ENCODE results near the gene DNHD1. TPM values are rescaled to one million over a fixed set of nuclear protein-coding genes. Genes with fewer than 3 reads are reported as not detected.

The DNHD1 gene
- total RNA-seq, 1 donor from 2014 or later, result 26.1 TPM

DNA sequence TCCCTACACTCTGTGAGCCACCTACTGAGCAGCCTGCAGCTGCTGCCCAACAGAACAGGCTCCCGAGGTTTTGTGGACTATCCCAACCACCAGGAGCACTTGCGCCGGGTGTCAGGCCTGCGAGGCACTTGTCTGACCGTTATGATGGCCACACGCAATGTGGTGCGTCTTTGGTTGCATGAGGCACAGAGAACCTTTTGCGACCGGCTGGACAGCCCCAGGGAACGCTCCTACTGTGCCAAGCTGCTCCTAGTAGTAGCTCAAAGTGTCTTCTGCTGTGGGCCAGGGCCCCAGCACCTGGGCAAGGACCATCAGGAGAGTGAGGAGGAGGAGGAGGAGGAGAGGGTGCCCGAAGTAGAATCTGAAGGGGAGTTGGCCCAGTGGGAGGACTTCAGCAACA lies 60.0 kb downstream of the DNHD1 start:
- intact Hi-C loops (cut with micrococcal nuclease), result no loop called here

- intact Hi-C loops (cut with micrococcal nuclease), result no loop called here
These were observed 60.9 kb downstream of the DNHD1 start for GRCh38 chr11:6557761-6558674.

- intact Hi-C loops (cut with micrococcal nuclease), result no loop called here
These were observed 62.3 kb downstream of the DNHD1 start for GRCh38 chr11:6559369-6559768.

GRCh38 chr11:6561288-6561687 lies 64.2 kb downstream of the DNHD1 start:
- intact Hi-C loops (cut with micrococcal nuclease), result no loop called here

DNA sequence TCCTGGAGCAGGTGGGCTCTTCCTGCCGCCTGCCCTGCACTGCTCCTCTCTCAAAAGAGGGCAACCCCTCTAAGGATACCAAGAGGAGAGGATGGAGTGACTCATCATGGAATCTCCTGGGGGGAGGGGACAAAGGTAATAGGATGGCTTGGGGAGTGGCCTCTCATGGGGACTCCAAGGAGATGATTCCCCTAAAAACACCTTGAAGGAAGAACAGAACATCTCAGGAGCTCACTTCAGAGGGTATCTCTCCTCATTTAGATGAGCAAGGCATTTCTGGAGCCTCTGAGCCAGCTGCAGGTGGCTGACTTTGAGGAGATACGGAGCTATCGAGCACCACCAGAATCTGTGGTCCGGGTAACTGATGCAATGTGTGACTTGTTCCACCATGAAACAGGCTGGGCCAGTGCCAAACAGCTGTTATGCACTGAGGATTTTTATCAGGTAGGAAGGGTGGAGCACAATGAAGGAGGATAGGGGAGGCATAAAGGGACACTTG lies 66.1 kb downstream of the DNHD1 start:
- intact Hi-C loops (cut with micrococcal nuclease), result no loop called here

DNA sequence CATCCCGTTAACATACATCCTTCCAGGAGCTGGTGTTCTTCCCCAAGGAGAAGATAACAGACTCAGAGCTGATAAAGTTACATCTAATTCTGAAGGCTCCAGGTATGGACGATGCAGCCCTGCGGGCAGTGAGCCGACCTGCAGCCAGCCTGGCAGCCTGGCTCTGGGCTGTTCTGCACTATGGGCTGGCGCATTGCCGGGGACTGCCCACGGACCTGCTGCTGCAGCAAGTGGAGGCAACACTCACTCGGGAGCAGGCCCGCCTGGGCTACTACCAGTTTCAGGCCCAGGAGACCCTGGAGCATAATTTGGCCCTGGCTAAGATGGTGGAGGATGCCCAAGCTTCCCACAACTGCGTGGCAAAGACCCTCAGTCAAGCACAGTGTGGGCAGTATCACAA lies 66.6 kb downstream of the DNHD1 start:
- intact Hi-C loops (cut with micrococcal nuclease), result no loop called here

- intact Hi-C loops (cut with micrococcal nuclease), result no loop called here
These were observed 68.2 kb downstream of the DNHD1 start for GRCh38 chr11:6565325-6565724.

DNA sequence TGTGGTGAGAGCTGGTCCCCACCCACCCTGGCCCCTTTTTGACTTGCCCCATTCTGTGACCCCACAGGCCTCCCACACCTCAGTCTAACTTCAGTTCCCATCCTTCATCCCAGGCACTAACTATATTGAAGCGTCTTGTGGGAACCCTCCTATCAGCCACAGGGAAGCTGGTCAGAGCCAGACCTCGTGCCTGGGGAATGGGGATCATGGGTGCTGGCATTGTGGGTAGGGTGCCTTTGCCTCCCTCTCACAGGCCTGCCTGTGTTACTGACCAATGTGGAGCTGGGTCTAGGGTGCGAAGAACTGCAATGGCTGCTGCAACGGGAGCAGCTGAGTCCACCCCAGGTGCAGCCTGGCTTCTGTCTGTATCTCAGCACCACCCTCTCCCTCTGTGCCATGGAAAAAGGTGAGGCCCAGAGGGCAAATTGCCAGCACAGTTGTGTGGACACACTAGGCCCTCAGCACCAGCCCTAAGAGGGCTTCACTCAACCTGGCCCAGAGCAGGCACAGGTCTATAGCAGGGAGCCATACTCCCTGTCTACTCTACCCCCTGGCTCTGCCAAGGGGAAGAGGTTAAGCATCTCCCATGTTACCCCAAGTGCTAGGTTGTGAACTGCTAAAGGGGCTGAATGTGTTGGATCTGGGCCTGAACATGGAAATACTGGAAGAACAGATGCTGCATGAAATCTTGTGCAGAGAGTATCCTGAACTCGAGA lies 69.1 kb downstream of the DNHD1 start:
- intact Hi-C loops (cut with micrococcal nuclease), result no loop called here

DNA sequence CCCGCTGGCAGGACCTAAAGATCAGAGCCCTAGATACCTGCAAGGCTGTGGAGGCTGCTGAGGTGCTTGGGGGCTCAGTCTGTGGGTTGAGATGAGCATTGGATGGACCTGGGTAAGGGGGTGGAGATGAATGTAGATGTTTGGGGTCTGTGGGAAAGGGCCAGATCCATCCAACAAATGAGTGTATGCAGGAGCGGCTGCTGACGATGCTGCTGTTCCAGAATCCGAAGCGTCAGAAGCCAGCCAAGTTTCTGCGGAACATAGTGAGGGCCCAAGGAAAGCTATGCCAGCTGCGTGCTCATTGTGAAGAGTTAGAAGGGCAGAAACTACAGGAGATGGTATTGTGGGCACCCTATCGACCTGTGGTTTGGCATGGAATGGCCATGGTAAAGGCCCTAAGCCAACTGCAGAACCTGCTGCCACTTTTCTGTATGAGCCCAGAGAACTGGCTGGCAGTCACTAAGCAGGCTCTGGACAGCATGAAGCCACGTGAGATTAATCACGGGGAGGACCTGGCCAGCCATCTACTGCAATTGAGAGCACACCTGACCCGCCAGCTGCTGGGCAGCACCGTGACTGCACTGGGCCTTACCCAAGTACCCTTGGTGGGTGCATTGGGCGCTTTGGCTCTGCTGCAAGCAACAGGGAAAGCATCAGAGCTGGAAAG lies 69.8 kb downstream of the DNHD1 start:
- intact Hi-C loops (cut with micrococcal nuclease), result no loop called here

- intact Hi-C loops (cut with micrococcal nuclease), result no loop called here
These were observed 70.3 kb downstream of the DNHD1 start for GRCh38 chr11:6567371-6567745.

DNA sequence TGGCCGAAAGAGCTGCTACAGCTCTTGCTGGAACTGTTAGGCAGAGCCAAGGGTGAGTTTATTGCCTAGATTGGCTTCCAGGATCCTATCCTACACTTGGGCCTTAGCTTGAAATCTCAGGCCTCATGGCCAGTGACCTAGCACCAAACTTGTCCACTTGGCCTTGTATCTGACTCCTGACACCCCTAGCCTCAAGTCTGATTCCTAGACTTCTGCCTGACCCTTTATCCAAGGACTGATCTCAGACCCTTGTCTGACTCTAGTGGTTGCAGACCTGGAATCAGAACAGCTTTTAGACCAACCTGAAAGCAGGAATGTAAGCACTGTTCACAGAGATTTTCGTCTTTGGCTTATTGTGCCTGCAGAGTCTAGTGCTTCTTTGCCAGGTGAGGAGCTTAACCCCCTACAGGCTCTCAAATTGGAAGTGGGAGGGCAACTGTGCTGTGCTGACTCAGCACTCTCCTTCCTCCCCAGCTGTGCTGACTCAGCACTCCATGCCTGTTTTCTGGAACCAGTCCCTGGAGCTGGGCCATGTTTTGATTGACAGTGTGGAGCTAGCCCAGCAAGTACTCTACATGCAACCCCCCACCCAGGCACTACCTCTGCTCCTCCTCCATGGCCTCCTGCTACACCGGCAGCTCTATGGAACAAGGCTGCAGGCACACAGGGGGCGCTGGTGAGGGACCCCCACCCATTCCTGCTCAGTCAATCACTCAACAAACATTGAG lies 71.3 kb downstream of the DNHD1 start:
- intact Hi-C loops (cut with micrococcal nuclease), result no loop called here

DNA sequence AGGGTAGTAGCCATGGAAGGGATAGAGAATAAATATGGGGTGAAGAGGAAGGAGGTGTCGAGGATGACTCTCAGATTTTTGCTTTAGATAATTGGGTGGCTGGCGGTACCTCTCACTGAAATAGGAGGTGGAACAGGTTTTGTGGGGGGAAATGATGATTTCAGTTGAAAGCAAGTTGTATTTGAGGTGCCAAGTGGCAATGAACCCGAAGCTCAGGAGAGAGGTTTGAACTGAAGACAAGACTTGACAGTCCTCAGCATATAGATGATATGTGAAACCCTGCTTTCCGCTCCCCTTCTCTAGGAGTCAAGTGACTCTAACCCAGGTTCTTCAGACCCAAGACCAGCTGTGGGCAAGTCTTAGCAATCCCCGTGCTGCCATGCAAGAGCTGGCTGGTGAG lies 72.6 kb downstream of the DNHD1 start:
- intact Hi-C loops (cut with micrococcal nuclease), result no loop called here

- intact Hi-C loops (cut with micrococcal nuclease), result no loop called here
These were observed 73.8 kb downstream of the DNHD1 start for GRCh38 chr11:6570691-6571427.

- intact Hi-C loops (cut with micrococcal nuclease), result no loop called here
These were observed 74.4 kb downstream of the DNHD1 start for GRCh38 chr11:6571434-6572008.

GRCh38 chr11:6572215-6572614 lies 75.1 kb downstream of the DNHD1 start:
- intact Hi-C loops (cut with micrococcal nuclease), result no loop called here

DNA sequence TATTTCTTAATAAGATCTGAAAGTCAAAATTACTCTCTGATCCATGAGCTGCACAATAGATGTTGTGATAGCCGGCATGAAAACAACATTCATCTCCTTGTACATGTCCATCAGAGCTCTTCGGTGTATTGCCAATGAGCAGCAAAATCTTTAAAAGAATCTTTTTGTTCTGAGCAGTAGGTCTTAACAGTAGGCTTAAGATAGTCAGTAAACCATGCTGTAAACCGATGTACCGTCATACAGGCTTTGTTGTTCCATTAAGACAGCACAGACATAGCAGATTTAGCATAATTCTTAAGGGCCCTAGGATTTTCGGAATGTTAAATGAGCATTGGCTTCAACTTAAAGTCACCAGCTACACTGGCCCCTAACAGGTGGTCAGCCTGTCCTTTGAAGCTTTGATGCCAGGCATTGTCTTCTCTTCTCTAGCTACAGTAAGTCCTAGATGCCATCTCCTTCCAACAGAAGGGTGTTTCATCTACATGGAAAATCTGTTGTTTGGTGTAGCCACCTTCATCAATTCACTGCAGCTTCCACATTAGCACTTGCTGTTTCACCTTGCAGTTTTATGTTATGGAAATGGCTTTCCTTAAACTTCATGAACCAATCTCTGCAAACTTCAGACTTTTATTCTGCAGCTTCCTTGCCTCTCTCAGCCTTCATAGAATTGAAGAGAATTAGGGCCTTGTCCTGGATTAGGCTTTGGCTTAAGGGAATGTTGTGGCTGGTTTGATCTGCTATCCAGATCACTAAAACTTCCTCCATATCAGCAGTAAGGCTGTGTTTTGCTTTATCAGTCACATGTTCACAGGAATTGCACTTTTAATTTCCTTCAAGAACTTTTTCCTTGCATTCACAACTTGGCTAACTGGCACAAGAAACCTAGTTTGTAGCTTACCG lies 78.0 kb downstream of the DNHD1 start:
- intact Hi-C loops (cut with micrococcal nuclease), result no loop called here

DNA sequence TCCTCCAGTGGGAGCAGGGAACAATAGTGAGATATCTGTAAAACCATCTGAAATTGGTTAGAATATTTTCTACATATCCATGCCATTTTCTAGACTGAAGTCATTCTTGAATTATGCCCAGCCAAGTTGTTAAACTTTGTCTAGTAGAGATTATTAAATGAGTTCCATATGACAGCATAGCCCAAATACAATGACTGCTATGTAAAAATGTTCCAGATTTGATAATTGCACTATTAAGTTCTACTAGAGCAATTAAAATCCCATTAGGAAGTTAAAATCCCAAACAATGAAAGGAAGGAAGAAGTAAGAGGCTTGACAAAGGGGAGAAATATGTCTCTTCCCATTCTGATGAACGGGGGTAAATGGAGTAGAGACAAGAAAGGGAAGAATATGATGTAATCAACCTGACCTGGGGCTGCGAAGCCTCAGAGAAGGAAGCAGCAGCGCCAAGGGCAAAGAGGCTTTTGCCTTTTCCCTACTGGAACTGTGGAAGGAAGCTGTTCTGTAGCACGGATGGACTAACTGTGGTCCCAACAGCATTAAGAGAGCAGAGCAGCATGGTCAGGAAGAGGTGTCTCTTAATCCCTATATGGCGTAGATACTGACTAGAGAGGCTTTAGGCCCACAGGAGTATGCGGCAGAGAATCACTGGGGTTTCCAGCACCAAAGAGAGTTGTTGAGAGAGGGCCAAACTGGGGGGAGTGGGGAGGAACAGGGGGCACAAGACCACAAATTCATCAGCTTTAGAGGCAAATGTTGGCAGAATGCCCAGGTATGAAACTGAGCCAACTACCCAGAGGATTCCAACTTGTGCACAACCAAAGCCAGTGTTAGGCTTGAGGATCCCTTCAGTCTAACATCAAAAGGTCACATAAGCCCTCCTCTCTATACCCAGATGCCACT lies 79.6 kb downstream of the DNHD1 start:
- intact Hi-C loops (cut with micrococcal nuclease), result no loop called here

DNA sequence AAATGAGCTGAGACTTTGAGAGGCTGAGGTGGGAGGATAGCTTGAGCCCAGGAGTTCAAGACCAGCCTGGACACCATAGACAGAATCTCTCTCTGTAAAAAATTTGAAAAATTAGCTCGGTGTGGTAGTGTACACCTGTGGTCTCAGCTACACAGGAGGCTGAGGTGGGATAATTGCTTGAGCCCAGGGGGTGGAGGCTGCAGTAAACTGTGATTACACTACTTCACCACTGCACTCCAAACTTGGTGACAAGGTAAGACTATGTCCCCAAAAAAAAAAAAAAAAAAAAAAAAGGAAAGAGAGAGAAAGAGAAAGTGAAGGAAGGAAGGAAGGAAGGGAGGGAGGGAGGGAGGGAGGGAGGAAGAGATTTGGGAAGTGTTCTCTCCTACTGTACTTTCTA lies 81.1 kb downstream of the DNHD1 start:
- intact Hi-C loops (cut with micrococcal nuclease), result no loop called here
